Omental fat pad (tissue), 4 donors: Measurements from ENCODE around the gene CAT. TPM values are rescaled to one million over a fixed set of nuclear protein-coding genes. Genes with fewer than 3 reads are reported as not detected.

Experiments
- ATAC-seq: fragments of 150-250 bp; one replicate; pipeline ENCODE4 v1.9.1; 2016; ENCODE audit warnings: mild to moderate bottlenecking, moderate library complexity; ENCODE audit not compliant: low FRiP score
- DNase-seq: peaks from one replicate; pipeline ENCODE4 v3.0.0-alpha.2; 2019; ENCODE audit warnings: low spot score
- total RNA-seq, 4 donors: library from RNA; depleted of rRNA; stranded (reverse); fragments of >200 nt; gene quantifications; one replicate each; pipeline ENCODE4 v1.1.0, GENCODE V29; 2016
- TF ChIP-seq, protein P1 (sequence below), 3 donors: fragments of 450-650 bp; IDR thresholded peaks; one replicate each; pipeline ENCODE4 v1.5.1; 2016 to 2017; ENCODE audit warnings: antibody characterized with exemption in 3 of 3, mild to moderate bottlenecking in 3 of 3, moderate library complexity in 2 of 3

CAT gene
- total RNA-seq, 4 donors from 2014 or later, result 228 to 429 (median 293) TPM

DNA sequence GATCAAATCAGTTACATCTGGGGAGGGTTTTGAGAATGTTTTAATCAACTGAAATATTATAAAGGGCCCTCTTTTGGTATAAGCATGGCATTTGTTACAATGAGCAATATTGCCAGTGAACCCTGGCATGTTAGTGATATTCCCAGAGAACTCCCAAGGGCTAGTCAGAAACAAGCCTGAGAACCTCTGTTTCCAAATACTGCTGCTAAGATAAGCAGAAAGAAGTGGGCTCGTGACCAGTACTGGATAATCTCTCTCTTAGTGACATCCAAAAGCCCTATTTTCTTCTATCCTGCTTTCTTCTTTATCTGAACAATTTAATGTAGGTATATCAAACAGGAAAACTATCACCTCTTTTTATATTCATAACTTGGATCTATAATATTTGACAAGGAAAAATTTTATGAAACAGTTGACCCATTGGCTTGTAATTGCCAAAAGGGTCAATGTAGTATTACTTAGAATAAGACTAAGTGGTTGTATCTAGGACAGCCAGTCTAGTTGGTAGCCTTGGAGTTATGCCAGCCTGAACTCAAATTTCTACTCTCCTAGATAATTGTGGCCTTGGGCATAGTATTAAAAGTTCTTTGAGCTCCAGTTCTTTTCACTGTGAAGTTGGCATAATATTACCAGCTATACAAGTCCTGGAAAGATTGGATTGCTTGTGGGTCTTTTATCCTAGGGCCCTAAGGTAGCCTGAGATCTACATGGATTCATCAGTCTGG lies 15.7 kb downstream of the CAT start:
- ATAC-seq, result no peak
- DNase-seq, result no peak
- TF ChIP-seq, protein P1, sequence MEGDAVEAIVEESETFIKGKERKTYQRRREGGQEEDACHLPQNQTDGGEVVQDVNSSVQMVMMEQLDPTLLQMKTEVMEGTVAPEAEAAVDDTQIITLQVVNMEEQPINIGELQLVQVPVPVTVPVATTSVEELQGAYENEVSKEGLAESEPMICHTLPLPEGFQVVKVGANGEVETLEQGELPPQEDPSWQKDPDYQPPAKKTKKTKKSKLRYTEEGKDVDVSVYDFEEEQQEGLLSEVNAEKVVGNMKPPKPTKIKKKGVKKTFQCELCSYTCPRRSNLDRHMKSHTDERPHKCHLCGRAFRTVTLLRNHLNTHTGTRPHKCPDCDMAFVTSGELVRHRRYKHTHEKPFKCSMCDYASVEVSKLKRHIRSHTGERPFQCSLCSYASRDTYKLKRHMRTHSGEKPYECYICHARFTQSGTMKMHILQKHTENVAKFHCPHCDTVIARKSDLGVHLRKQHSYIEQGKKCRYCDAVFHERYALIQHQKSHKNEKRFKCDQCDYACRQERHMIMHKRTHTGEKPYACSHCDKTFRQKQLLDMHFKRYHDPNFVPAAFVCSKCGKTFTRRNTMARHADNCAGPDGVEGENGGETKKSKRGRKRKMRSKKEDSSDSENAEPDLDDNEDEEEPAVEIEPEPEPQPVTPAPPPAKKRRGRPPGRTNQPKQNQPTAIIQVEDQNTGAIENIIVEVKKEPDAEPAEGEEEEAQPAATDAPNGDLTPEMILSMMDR (IDR thresholded peaks at IDR 0.05), result no peak

DNA sequence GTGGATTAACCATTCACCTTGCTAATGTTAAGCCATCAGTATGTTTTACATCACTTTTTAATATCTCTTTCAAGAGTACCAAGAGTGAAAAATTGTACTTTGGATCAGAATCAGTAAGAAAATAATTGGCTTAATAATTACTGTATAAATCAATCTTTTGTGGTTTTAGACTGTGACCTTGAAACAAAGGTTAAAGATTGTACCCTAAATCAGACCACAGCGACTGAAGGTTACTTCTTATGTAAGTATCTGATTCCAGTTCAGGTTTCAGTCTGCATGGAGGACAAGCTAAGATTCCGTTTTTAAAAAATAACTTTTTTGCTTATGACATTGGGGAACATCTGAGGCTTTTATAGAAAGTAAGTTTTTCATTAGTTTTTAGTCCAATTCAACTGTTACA lies 18.9 kb downstream of the CAT start:
- no peak for ATAC-seq
- TF ChIP-seq, protein P1 (IDR thresholded peaks at IDR 0.05), result no peak
- DNase-seq, result no peak

DNA sequence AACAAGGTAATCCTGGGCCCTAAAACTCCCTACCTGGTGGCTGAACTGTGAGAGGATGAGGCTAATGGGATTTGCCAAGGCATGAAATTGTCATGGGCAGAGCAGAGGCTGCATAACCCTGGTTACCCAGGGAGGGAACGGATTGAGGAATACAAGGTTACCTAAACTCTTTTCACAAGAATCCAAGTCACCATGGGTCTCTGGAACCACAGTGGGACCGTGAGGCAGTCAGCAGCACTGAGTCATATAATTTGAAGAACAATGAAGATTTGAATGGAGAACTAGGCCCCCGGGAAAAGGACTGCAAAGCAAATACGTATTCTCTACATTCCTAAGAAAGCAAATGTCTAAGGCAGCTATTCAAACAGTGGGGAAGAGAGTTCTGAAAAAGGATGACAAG lies 19.8 kb downstream of the CAT start:
- ATAC-seq, result no peak

DNA sequence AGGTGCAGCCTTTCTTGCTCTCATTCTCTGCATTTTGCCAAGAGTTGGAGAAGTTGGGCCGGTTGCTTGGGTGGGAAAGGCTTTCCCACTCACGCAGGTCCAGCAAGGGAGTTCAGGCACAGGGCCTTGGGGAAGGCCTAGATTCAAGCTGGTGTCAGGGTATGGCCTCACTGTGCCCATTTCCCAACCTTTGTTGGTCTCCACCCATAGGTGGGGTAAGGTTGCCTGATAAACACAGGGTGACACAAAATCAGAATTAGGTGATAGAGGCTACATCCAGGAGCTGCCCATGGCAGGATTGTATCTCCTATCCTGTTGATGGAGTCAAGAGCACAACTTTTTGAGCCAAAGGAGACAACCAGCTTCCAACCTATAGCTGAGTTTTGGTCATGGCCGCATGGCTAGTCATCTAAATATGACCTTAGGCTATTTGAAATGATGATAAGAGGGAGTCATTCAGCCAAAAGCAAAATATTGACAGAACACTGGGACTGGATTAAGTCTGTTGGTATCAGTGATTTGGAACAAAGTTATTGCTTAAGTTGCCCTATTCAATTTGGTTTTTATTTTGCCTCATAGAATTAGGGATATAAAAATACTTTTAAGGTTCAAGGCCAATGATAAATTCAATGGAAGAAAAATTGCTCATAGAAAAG lies 20.9 kb downstream of the CAT start:
- no peak for ATAC-seq
- DNase-seq, result no peak
- TF ChIP-seq, protein P1 (IDR thresholded peaks at IDR 0.05), result no peak

More for the DNA sequence above, 19.8 kb downstream of the CAT start:
- TF ChIP-seq, protein P1 (IDR thresholded peaks at IDR 0.05), result no peak
- no peak for DNase-seq

DNA sequence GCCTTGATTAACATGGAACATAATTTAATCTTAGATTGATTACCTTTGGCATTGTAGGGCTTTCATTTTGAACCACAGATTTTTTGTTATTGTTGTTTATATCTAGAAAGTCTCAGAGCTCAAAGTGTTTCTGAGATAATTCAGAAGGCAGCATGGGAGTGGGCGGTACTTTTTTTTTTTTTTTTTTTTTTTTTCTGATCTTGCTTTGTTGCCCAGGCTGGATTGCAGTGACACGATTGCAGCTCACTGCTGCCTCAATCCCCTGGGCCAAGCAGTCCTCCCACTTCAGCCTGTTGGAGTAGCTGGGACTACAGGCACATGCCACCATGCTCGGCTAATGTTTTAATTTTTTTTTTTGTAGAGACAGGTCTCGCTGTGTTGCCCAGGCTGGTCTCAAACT lies 21.5 kb downstream of the CAT start:
- TF ChIP-seq, protein P1 (IDR thresholded peaks at IDR 0.05), result no peak
- DNase-seq (no peak), ATAC-seq (no peak)

DNA sequence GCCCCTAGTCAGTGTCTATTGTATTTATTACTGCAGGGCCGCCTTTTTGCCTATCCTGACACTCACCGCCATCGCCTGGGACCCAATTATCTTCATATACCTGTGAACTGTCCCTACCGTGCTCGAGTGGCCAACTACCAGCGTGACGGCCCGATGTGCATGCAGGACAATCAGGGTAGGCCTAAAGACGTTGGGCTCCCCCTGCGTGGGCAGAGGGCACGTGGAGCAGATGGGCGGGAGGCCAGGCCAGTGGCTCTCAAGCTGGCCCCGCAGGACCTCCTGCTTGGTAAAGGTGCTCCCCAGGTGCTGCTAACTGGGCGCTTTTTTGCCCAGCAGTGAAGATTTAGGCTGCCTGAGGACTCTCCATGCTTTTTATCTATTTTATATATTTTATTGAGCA lies 22.5 kb downstream of the CAT start:
- ATAC-seq (no peak), DNase-seq (no peak)
- TF ChIP-seq, protein P1 (IDR thresholded peaks at IDR 0.05), result no peak

DNA sequence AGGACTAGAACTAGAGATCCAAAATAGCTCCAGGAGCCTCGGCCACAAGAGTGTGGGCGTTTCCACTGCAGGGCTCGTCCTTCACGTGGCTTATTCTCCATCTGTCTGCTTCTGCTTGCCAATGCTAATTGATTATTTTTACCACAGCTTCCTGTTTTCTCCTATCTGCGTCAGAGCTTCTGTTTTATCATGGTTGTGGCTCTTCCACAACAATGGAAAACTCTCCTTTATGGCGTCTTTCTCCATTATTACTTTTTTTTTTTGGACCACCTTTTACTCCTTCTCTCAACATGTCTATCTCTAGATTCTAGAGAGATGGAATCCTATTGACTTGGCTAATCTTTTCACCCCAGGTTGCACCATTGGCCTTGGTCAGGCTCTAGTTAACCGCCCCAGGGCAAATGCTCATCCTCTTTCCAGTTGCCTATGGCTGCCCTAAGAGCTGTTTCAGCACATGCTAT lies 25.9 kb downstream of the CAT start:
- TF ChIP-seq, protein P1 (IDR thresholded peaks at IDR 0.05), result no peak
- ATAC-seq (no peak), DNase-seq (no peak)
